MM.1S (cell line): ENCODE measurements around the gene RCBTB2.

Source experiments
- EZH2 ChIP-seq: fragments of 300-600 bp; sonication (generic); optimal IDR thresholded peaks from 2 replicates; pipeline ENCODE3; 2017; ENCODE audit warnings: low read depth, mild to moderate bottlenecking, antibody characterized with exemption, low read length, mixed read lengths
- TF ChIP-seq, protein P1 (sequence below): fragments of 300-600 bp; sonication (generic); IDR thresholded peaks from 2 replicates; pipeline ENCODE4 v1.5.1; 2016; ENCODE audit warnings: antibody characterized with exemption, low read length, mixed read lengths

DNA sequence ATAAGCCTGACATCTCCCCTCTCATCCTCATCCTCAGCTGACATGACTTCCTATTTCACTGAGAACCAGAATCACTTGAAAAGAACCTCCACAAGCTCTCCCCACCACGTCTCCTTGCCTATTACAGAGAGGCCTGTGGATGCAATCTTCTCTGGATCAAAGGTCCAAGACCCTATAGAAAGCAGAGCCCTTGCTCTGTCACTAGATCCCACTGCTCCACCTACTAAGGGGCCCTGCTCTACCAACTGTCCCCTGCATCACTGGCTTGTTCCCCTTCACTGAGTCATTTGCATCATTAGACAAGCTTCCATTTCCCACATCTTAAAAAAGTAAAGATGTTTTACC, 40.8 kb downstream of the RCBTB2 start:
- TF ChIP-seq, protein P1, sequence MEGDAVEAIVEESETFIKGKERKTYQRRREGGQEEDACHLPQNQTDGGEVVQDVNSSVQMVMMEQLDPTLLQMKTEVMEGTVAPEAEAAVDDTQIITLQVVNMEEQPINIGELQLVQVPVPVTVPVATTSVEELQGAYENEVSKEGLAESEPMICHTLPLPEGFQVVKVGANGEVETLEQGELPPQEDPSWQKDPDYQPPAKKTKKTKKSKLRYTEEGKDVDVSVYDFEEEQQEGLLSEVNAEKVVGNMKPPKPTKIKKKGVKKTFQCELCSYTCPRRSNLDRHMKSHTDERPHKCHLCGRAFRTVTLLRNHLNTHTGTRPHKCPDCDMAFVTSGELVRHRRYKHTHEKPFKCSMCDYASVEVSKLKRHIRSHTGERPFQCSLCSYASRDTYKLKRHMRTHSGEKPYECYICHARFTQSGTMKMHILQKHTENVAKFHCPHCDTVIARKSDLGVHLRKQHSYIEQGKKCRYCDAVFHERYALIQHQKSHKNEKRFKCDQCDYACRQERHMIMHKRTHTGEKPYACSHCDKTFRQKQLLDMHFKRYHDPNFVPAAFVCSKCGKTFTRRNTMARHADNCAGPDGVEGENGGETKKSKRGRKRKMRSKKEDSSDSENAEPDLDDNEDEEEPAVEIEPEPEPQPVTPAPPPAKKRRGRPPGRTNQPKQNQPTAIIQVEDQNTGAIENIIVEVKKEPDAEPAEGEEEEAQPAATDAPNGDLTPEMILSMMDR = no peak
- TF ChIP-seq EZH2 = no peak
